Activated CD8-positive, alpha-beta memory T cell treated with anti-CD3 and anti-CD28 coated beads for 36 hours (primary cell): ENCODE measurements around the gene PTPN18. TPM values are rescaled to one million over a fixed set of nuclear protein-coding genes. Genes with fewer than 3 reads are reported as not detected.

ENCODE experiments used
- CTCF ChIA-PET: fragments of 350-600 bp; sonication (Branson Sonifier 250); formaldehyde crosslinking; loops from one replicate; lab custom pipeline; 2021; ENCODE audit warnings: antibody characterized with exemption; lab: Charles Lee
- POLR2A ChIA-PET: fragments of 350-600 bp; sonication (Branson Sonifier 250); formaldehyde crosslinking; loops from one replicate; lab custom pipeline; 2021; ENCODE audit warnings: antibody characterized with exemption; lab: Charles Lee
- total RNA-seq, 2 experiments: library from RNA; stranded (reverse); gene quantifications; one replicate each; pipeline ENCODE4 v1.2.3, GENCODE V29; 2021

PTPN18 gene, protein sequence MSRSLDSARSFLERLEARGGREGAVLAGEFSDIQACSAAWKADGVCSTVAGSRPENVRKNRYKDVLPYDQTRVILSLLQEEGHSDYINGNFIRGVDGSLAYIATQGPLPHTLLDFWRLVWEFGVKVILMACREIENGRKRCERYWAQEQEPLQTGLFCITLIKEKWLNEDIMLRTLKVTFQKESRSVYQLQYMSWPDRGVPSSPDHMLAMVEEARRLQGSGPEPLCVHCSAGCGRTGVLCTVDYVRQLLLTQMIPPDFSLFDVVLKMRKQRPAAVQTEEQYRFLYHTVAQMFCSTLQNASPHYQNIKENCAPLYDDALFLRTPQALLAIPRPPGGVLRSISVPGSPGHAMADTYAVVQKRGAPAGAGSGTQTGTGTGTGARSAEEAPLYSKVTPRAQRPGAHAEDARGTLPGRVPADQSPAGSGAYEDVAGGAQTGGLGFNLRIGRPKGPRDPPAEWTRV
- total RNA-seq, result 10 to 100 TPM; 51.8 to 54.3 TPM

DNA sequence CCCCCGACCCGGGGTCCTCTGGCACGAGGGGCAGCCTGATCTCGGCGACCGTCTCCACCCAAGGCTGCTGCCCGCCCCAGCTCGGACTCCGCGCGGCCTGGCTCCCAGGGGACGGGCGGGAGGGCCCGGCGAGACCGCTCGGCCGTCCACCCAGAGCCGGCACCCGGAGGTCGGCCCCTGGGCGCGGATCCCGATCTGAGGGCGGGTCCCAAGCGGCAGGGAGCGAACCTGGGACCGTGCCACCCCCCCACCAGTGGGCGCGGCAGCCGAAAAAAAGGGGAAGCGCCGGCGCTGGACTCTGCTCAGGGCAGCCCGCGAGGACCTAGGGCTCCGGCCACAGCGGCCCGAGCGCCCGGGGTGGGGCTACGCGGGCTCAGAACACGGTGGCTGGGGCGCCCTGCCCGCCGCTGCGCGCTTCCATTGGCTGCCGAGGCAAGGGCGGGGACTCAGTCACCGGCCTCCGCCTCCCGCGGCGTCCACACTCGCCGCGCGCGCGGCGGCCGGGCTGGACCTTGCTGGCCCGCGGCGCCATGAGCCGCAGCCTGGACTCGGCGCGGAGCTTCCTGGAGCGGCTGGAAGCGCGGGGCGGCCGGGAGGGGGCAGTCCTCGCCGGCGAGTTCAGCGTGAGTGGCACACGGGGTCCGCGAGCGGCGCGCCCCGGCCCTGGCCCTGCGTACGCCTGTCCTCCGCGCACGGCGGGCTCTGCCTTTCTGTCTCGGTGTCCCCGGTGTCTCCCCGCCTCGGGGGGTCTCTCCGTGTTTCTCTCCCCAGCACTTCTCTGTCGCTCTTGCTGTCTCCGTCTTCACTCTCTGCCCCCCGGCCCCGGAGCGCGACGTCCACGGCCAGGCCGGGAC lies at the start of gene PTPN18:
Gene PTPN18, plus strand, starts transcription at position 479 of the 854 bp plus-strand sequence. Its CDS starts 52 bp downstream, at position 531.
- ChIA-PET CTCF (interaction anchor here (1.0 to 2.0 kb wide), 4 partner anchors 13 to 26 kb away, joined by 3 to 6 read pairs (median 4); partner anchors contain the start of gene IMP4), POLR2A (interaction anchor here (0.6 to 2.7 kb wide), 4 partner anchors 11 to 19 kb away, joined by 3 to 14 read pairs (median 6); partner anchors contain the start of gene IMP4)

DNA sequence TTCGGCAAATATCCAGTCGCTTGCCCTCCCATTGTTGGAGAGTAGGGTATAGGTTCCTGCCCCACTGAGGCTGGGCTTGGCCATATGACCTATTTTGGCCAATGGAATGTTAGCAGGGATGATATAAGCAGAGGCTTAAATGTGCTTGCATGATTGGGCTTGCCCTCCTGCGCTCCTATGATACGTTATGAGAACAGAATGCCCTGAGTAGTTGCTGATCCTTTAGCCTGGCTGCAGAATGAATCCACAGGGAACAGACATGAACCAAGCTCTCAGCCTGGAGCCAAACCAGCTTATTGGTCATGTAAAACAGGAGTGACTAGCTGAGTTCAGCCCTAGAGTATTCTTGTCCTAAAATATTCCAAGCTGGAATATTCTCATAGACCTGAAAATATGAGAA lies 48.0 kb upstream of the PTPN18 start:
- CTCF ChIA-PET, result interaction anchor here (0.7 kb wide), 1 partner anchor 58 kb away, joined by 8 read pairs; no protein-coding TSS in a partner anchor
- POLR2A ChIA-PET, result no interaction called here

DNA sequence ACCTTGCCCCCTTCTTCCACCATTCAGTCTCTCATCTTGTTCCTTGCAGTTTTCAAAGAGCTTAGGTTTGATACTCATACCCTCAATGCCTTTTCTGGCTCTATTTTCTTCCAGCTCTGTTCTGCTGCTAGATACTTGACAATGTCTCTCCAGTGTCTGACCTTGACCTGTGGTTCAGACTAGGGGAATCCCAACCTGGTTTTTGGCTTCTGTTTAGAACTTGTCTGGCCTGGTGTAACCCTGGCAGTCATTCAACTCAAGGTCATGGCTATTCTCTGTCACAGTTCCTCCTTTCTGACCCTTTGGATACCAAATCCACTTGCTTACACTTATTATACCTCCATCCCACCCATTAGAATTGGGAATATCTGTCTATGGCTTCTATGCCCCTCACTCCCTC lies 45.0 kb upstream of the PTPN18 start:
- ChIA-PET CTCF (no interaction called here), POLR2A (no interaction called here)

DNA sequence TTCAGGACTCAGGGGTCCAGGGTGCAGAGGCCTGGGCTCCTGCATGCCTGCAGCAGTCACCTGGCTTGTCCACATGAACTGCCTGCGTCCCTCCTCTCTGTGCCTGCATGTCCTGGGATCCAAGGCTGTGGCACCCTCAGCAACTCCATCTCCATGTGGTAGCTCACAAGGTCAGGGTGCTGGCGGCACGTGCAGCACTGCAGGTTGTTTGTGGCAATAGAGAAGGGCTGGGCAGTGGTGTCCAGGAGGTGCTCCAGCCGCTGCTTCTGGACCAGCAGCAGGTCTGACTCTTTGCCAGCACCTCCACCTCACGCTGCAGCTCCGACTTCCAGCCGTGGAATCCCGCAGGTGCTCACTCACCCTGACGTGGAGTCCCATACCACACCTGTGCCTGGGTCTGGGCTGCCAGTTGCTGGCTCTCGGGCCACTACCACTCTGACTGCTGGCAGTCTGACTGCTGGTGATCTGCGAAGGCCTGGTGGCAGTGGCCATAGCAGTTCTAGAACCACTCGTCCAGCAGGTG lies 42.0 kb upstream of the PTPN18 start:
- ChIA-PET POLR2A (no interaction called here), CTCF (no interaction called here)

DNA sequence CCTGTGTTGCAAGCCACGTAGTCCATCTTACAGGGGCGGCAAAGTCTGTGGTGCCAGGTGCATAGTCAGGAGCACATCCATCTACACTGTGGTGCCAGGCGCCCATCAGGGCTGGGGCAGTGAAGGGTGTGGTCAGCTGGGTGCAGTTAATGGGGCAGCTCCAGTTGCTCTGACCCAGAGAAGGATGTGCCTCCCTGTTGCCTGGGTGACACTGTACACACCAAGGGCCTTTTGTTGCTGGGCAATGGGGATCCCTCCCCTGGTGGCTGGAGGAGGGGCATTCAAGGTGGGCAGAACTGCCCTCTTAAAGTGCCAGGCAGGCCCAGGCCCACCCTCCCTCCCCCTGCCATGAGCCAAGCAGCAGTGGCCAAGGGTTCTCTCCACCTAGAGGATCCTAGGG lies 41.5 kb upstream of the PTPN18 start:
- CTCF ChIA-PET, result no interaction called here
- POLR2A ChIA-PET, result no interaction called here

DNA sequence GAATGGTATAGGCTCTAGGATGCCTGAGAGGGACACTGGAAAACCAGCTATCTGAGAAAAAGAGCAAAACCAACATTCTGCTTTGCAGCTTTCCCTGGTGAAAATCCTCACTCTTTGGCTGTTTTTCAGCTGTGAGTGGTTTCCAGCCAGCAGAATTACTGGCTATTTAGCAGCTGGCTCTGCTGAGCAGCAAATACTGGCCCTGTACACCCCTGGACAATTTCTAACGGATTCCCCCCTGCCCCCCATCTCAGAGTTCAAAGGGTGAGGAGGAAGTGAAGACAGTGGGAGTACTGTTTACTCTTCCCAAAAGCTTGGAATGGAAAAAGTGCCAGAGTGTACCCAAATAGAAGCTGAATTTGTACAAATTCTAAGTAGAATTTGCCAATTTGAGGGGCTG lies 39.3 kb upstream of the PTPN18 start:
- ChIA-PET CTCF (no interaction called here), POLR2A (no interaction called here)

DNA sequence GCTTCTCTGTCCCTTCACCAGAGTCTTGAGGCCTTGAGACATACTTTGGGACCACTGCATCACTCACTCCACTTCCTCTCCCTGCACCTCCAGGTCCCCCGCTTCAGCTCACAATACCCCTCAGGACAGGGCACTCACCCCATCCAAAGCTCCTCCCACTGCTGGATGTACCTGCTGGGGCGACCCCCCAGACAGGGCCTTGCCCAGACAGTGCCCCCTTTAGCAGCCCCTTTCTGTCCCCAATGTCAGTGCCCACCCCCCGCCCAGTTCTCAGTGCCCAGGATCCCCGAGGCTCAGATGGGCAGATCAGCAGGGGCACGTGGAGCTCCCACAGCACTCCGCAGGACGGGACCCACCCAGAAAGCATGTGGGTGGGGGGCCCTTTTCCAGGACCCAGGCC lies 37.0 kb upstream of the PTPN18 start:
- ChIA-PET CTCF (interaction anchor here (1.1 kb wide), 1 partner anchor 137 kb away, joined by 3 read pairs; the partner anchor contains the start of gene SMPD4), POLR2A (no interaction called here)

DNA sequence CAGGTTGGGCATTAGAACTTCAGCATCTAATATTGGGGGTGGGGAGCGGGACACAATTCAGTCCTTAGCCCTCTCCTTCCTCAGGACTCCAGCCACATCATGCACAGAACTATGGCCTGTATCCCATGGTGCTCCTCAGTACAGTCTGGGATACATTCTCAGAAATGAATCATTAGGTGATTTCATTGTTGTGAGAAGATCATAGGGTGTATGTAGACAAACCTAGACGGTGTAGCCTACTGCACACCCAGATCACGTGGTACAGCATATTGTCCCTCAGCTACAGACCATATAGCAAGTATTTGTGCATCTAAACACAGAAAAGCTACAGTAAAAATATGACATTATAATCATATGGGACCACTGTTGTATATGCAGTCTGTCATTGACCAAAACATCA lies 36.3 kb upstream of the PTPN18 start:
- POLR2A ChIA-PET, result no interaction called here
- CTCF ChIA-PET, result no interaction called here

DNA sequence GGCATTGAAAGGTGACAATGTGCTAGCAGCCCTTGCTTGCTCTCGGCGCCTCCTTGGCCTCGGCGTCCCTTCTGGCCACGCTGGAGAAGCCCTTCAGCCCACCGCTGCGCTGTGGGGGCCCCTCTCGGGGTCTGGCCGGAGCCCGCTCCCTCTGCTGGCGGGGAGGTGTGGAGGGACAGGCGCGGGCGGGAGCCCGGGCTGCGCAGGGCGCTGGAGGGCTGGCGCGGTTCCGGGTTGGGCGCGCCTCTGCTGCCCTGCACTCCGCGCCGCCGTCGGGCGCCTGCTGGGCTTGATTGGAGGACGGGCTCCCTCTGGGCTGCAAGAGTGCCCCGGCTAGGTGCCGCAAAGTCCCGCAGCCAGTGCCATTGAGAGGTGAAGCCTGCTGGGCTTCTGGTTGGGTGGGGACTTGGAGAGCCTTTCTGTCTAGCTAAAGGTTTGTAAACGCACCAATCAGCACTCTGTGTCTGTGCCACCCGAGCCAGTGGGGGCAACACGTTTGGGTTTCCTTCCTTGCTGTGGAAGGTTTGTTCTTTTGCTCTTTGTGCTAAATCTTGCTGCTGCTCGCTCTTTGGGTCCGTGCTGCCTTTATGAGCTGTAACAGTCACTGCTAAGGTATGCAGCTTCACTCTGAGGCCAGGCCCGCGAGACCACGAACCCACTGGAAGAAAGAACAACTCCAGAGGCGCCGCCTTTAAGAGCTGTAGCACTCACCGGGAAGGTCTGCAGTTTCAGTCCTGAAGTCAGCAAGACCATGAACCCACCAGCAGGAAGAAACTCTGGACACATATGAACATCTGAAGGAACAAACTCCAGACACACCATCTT lies 27.9 kb upstream of the PTPN18 start:
- ChIA-PET POLR2A (no interaction called here), CTCF (no interaction called here)

DNA sequence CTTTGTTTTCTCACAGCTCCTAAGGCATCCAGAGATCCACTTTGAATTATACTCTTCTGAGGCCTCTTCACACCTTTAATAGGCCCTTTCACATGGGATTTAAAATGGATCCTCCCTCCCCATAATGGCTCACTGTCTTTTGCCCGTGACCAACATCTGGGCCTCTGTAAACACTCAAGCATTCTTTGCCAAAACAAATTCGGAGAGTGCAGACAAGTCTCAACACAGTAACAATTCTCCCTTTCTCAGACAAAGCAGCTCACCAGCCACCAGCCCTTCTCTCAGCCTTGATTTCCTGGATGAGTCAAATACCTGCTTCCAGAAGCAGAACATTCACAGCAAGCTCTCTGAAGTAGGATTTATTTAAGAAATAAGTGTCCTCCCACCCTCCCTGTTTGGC lies 27.1 kb upstream of the PTPN18 start:
- POLR2A ChIA-PET, result no interaction called here
- CTCF ChIA-PET, result no interaction called here

DNA sequence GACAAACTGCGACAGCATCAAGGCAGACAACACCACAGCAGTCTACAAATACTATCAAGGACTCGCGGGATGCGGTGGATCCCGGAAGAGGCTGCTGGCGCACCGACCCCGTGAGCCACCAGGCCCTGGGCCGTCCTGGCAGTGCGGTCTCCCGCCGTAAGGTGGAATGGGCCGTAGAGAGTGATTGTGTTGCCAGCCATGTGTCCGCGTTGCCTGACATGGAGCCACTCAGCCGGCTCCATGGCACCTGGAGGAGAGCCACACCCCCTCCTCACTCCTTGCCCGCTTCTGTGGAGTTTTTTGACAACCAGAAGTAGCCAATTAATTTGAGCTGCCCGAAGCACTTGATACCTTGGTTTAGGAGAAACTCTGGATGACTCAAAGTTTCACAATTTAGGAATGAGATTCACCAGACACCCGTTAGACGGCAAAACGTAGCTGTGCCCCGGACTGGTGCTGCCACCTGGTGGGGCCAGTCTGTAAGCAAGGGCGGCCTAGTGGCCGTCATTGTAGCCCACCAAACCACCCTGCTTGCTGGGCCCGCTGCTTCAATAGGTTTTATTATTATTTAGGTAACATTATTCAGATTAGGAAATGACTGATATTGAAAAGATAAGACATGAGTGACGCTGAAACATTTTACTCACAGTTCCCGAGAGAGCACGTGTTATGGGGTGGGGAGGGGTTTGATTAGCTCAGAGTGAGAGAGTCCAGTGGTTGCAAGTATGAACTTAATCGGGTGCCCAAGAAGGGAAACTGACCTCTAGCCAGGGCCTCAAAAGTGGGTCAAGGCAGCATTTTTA lies 23.4 kb upstream of the PTPN18 start:
- CTCF ChIA-PET, result interaction anchor here (0.7 to 2.7 kb wide), 4 partner anchors 10 to 396 kb away, joined by 3 to 21 read pairs (median 3); partner anchors contain the start of gene IMP4

DNA sequence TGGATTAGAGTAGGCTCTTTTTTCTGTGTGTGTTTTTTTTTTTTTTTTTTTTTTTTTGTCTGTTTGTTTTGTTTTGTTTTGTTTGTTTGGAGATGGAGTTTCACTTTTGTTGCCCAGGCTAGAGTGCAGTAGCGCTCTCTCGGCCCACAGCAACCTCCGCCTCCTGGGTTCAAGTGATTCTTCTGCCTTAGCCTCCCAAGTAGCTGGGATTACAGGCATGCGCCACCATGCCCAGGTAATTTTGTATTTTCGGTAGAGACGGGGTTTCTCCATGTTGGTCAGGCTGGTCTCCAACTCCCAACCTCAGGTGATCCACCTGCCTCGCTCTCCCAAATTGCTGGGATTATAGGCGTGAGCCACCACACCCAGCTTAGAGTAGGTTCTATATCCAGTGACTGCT lies 22.6 kb upstream of the PTPN18 start:
- CTCF ChIA-PET, result interaction anchor here (0.6 to 2.7 kb wide), 2 partner anchors 9 to 390 kb away, joined by 3 to 21 read pairs; partner anchors contain the start of gene IMP4
- POLR2A ChIA-PET, result interaction anchor here (0.5 kb wide), 1 partner anchor 148 kb away, joined by 3 read pairs; no protein-coding TSS in a partner anchor

More for the DNA sequence above, 23.4 kb upstream of the PTPN18 start:
- POLR2A ChIA-PET, result no interaction called here

DNA sequence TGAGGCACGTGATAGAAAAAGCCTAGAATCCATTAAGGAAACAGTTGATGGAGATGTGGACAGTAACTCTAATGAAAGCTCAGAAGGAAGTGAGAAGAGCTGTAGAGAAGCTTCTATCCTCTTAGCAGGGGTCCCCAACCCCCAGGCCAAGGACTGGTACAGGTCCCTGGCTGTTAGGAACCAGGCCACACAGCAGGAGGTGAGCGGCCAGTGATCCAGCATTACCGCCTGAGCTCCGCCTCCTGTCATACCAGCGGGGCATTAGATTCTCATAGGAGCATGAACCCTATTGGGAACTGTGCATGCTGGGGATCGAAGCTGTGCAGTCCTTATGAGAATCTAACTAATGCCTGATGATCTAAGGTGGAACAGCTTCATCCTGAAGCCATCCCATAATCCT lies 21.8 kb upstream of the PTPN18 start:
- CTCF ChIA-PET, result interaction anchor here (1.1 to 2.7 kb wide), 2 partner anchors 8 to 39 kb away, joined by 3 to 21 read pairs; partner anchors contain the start of gene IMP4
- POLR2A ChIA-PET, result no interaction called here

DNA sequence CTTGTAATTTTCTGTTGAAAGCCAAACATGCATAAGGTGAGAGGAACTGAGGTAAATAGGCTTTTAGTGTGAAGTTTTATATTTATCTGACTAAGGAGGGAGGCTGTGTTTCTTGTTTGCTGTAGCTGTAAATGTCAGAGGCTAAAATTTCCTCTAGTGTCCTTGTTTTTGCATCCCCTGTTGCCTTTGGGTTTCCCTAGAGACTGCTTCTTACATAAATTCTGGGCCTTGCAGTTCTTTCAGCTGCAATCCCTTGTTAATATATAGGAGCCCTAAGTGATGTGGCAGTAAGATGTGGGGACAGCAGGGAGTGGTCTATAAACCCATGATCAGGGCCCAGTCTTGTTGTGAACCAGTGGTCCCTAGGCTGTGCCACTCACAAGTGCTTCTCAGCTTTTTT lies 20.6 kb upstream of the PTPN18 start:
- CTCF ChIA-PET, result interaction anchor here (1.1 kb wide), 1 partner anchor 38 kb away, joined by 3 read pairs; no protein-coding TSS in a partner anchor
- POLR2A ChIA-PET, result no interaction called here

DNA sequence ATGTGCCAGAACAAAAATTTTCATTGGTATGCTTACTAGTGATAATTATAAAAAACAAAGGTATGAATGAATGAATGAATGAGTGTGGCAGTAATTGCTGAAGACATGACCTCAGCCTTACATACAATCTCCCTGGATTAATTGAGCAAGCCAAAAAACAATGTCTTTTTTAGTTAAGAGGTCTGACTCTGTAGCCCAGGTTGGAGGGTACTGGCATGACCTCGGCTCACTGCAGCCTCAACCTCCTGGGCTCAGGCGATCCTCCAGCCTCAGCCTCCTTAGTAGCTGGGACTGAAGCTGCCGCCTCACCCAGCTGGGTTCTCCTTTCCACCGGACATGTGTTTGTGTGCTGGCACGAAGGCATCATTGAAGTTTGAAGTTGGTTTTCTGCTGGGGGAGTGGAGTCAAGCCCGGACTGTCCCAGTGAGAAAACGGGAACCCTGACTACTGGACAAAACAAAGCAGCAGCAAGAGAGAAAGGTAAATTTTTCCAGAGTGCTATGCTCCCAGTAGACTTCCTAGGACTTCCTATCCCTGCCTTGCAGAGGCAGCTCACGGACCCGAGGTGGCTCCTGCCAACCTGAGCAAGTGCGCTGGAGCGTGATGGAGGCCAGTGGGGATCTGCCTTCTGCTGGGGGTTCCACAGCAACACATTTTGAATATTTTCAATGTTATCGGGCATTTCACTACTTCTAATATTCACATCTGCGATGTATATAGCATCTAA lies 19.5 kb upstream of the PTPN18 start:
- POLR2A ChIA-PET, result interaction anchor here (0.7 kb wide), 1 partner anchor 20 kb away, joined by 7 read pairs; no protein-coding TSS in a partner anchor
- CTCF ChIA-PET, result interaction anchor here (1.5 kb wide), 1 partner anchor 19 kb away, joined by 3 read pairs; the partner anchor contains the start of gene PTPN18

DNA sequence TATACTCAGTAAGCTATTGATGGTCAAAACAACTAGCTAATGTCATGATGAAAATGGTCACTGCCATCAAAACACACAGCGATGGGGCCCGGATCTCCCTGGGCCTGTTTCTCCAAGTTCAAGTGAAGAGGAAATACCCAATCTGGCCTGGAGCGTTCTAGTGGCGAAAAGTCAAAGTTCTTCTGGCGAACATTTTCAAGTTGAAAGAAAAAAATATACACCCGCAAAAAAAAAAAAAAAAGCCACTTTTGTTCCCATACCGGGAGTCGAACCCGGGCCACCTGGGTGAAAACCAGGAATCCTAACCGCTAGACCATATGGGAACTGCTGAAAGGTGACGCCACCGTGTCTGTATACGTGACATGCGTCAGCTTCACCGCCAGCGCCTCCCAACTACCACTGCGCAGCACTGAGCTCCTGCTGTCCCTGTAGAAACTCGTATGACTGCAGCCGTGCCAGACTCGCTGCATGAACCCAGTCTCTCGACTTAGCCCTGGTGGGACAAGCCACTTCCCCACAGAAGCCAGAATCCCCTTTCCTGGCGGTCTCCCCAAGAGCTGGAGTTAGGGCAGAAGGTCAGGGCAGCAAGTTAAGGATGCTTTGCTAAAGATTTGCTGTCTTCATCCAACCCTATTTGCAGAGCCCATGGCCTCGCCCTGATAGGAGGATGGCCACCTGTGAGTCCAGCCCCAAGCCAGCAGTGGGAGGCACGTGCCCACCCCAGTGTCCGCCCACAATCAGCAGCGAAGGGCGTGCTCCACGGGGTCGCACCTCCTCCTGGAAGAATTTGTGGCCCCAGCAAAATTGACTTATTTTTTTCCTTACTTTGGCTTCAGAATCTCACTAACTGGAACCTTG lies 18.8 kb upstream of the PTPN18 start:
- CTCF ChIA-PET, result interaction anchor here (1.5 kb wide), 1 partner anchor 19 kb away, joined by 3 read pairs; the partner anchor contains the start of gene PTPN18
- POLR2A ChIA-PET, result interaction anchor here (0.7 kb wide), 2 partner anchors 19 to 179 kb away, joined by 7 to 11 read pairs; no protein-coding TSS in a partner anchor
